Measurements from ENCODE around the gene MVB12A. TPM values are rescaled to one million over a fixed set of nuclear protein-coding genes. Genes with fewer than 3 reads are reported as not detected.
A peak's percentile ranks its signal among the peaks of the same experiment; 100 is the strongest.

The MVB12A gene
- total and polyA plus RNA-seq, 9 of the 15 experiments (the other 6 are each of a cell fraction or from before 2014, with no cell fraction given) = 1.2 to 46.2 (median 22.4) TPM

DNA sequence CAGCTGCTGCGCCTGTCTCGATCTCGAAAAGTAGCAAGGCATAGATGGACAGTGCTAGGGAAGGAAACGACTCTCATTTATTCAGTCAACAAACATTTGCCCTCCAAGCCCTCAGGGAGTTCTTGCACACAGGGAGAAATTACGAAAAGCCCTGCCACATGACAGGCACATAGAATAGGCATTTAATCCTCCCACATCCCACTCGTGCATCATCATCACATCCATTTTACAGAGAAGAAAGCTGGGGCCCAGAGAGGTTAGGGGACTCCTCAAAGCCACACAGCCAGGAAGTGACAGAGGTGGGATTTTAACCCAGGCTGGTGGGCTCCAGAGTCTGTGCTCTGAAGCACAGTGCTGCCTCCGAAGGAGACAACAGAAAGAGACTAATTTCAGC is 17.0 kb downstream of the MVB12A start (continued):
- TF ChIP-seq, protein P1, sequence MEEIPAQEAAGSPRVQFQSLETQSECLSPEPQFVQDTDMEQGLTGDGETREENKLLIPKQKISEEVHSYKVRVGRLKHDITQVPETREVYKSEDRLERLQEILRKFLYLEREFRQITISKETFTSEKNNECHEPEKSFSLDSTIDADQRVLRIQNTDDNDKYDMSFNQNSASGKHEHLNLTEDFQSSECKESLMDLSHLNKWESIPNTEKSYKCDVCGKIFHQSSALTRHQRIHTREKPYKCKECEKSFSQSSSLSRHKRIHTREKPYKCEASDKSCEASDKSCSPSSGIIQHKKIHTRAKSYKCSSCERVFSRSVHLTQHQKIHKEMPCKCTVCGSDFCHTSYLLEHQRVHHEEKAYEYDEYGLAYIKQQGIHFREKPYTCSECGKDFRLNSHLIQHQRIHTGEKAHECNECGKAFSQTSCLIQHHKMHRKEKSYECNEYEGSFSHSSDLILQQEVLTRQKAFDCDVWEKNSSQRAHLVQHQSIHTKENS (CRISPR knock-in tag; IDR thresholded peaks at IDR 0.05) = no peak
- TF ChIP-seq, protein P2, sequence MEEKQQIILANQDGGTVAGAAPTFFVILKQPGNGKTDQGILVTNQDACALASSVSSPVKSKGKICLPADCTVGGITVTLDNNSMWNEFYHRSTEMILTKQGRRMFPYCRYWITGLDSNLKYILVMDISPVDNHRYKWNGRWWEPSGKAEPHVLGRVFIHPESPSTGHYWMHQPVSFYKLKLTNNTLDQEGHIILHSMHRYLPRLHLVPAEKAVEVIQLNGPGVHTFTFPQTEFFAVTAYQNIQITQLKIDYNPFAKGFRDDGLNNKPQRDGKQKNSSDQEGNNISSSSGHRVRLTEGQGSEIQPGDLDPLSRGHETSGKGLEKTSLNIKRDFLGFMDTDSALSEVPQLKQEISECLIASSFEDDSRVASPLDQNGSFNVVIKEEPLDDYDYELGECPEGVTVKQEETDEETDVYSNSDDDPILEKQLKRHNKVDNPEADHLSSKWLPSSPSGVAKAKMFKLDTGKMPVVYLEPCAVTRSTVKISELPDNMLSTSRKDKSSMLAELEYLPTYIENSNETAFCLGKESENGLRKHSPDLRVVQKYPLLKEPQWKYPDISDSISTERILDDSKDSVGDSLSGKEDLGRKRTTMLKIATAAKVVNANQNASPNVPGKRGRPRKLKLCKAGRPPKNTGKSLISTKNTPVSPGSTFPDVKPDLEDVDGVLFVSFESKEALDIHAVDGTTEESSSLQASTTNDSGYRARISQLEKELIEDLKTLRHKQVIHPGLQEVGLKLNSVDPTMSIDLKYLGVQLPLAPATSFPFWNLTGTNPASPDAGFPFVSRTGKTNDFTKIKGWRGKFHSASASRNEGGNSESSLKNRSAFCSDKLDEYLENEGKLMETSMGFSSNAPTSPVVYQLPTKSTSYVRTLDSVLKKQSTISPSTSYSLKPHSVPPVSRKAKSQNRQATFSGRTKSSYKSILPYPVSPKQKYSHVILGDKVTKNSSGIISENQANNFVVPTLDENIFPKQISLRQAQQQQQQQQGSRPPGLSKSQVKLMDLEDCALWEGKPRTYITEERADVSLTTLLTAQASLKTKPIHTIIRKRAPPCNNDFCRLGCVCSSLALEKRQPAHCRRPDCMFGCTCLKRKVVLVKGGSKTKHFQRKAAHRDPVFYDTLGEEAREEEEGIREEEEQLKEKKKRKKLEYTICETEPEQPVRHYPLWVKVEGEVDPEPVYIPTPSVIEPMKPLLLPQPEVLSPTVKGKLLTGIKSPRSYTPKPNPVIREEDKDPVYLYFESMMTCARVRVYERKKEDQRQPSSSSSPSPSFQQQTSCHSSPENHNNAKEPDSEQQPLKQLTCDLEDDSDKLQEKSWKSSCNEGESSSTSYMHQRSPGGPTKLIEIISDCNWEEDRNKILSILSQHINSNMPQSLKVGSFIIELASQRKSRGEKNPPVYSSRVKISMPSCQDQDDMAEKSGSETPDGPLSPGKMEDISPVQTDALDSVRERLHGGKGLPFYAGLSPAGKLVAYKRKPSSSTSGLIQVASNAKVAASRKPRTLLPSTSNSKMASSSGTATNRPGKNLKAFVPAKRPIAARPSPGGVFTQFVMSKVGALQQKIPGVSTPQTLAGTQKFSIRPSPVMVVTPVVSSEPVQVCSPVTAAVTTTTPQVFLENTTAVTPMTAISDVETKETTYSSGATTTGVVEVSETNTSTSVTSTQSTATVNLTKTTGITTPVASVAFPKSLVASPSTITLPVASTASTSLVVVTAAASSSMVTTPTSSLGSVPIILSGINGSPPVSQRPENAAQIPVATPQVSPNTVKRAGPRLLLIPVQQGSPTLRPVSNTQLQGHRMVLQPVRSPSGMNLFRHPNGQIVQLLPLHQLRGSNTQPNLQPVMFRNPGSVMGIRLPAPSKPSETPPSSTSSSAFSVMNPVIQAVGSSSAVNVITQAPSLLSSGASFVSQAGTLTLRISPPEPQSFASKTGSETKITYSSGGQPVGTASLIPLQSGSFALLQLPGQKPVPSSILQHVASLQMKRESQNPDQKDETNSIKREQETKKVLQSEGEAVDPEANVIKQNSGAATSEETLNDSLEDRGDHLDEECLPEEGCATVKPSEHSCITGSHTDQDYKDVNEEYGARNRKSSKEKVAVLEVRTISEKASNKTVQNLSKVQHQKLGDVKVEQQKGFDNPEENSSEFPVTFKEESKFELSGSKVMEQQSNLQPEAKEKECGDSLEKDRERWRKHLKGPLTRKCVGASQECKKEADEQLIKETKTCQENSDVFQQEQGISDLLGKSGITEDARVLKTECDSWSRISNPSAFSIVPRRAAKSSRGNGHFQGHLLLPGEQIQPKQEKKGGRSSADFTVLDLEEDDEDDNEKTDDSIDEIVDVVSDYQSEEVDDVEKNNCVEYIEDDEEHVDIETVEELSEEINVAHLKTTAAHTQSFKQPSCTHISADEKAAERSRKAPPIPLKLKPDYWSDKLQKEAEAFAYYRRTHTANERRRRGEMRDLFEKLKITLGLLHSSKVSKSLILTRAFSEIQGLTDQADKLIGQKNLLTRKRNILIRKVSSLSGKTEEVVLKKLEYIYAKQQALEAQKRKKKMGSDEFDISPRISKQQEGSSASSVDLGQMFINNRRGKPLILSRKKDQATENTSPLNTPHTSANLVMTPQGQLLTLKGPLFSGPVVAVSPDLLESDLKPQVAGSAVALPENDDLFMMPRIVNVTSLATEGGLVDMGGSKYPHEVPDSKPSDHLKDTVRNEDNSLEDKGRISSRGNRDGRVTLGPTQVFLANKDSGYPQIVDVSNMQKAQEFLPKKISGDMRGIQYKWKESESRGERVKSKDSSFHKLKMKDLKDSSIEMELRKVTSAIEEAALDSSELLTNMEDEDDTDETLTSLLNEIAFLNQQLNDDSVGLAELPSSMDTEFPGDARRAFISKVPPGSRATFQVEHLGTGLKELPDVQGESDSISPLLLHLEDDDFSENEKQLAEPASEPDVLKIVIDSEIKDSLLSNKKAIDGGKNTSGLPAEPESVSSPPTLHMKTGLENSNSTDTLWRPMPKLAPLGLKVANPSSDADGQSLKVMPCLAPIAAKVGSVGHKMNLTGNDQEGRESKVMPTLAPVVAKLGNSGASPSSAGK (IDR thresholded peaks at IDR 0.05) = no peak
- TF ChIP-seq NBN (IDR thresholded peaks at IDR 0.05; ENCODE audit: low read depth) (no peak), ZNF3 (CRISPR knock-in tag; IDR thresholded peaks at IDR 0.05) (peak; percentile 73; the same call in 1 of the 2 replicates), COPS2 (conservative IDR thresholded peaks at IDR 0.05) (no peak), ZNF507 (tag; conservative IDR thresholded peaks at IDR 0.05) (no peak), SMARCA5 (IDR thresholded peaks at IDR 0.05) (0 out of 2 replicates have a peak, but pooled peaks have one; percentile 40), ZSCAN32 (CRISPR knock-in tag; IDR thresholded peaks at IDR 0.05) (no peak), CBFB (CRISPR knock-in tag; IDR thresholded peaks at IDR 0.05) (no peak), SMAD3 (CRISPR knock-in tag; conservative IDR thresholded peaks at IDR 0.05) (no peak)
- TF ChIP-seq, protein P3, sequence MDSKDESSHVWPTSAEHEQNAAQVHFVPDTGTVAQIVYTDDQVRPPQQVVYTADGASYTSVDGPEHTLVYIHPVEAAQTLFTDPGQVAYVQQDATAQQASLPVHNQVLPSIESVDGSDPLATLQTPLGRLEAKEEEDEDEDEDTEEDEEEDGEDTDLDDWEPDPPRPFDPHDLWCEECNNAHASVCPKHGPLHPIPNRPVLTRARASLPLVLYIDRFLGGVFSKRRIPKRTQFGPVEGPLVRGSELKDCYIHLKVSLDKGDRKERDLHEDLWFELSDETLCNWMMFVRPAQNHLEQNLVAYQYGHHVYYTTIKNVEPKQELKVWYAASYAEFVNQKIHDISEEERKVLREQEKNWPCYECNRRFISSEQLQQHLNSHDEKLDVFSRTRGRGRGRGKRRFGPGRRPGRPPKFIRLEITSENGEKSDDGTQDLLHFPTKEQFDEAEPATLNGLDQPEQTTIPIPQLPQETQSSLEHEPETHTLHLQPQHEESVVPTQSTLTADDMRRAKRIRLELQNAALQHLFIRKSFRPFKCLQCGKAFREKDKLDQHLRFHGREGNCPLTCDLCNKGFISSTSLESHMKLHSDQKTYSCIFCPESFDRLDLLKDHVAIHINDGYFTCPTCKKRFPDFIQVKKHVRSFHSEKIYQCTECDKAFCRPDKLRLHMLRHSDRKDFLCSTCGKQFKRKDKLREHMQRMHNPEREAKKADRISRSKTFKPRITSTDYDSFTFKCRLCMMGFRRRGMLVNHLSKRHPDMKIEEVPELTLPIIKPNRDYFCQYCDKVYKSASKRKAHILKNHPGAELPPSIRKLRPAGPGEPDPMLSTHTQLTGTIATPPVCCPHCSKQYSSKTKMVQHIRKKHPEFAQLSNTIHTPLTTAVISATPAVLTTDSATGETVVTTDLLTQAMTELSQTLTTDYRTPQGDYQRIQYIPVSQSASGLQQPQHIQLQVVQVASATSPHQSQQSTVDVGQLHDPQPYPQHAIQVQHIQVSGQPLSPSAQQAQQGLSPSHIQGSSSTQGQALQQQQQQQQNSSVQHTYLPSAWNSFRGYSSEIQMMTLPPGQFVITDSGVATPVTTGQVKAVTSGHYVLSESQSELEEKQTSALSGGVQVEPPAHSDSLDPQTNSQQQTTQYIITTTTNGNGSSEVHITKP (IDR thresholded peaks at IDR 0.05; ENCODE audit: partially characterized antibody) = no peak
- TF ChIP-seq, protein P4, sequence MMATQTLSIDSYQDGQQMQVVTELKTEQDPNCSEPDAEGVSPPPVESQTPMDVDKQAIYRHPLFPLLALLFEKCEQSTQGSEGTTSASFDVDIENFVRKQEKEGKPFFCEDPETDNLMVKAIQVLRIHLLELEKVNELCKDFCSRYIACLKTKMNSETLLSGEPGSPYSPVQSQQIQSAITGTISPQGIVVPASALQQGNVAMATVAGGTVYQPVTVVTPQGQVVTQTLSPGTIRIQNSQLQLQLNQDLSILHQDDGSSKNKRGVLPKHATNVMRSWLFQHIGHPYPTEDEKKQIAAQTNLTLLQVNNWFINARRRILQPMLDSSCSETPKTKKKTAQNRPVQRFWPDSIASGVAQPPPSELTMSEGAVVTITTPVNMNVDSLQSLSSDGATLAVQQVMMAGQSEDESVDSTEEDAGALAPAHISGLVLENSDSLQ (IDR thresholded peaks at IDR 0.05) = no peak
